HTERT RPE-1 (cell line): ENCODE data around the gene KRT7.

Source experiments
- in situ Hi-C: fragments of 300-500 bp; cut with MboI; formaldehyde crosslinking; loops from 4 replicates; pipeline ENCODE4 v1.14.3; 2020; ENCODE audit warnings: low sequenced_read_pairs

Gene KRT7

GRCh38 chr12:52232674-52233461, at the start of gene KRT7:
Gene KRT7, plus strand, starts transcription at chr12:52233243. Its CDS starts 54 bp downstream, at chr12:52233297.
- in situ Hi-C loops = no loop called here

- in situ Hi-C loops = no loop called here
Observed at GRCh38 chr12:52183544-52183910, 49.5 kb upstream of the KRT7 start.

- in situ Hi-C loops = no loop called here
Observed at GRCh38 chr12:52183971-52184370, 49.1 kb upstream of the KRT7 start.

GRCh38 chr12:52184813-52185212, 48.2 kb upstream of the KRT7 start:
- in situ Hi-C loops = no loop called here

- in situ Hi-C loops = no loop called here
Observed at GRCh38 chr12:52185400-52185967, 47.6 kb upstream of the KRT7 start.

GRCh38 chr12:52186118-52186840, 46.8 kb upstream of the KRT7 start:
- in situ Hi-C loops = no loop called here

- in situ Hi-C loops = no loop called here
Observed at GRCh38 chr12:52187206-52187605, 45.8 kb upstream of the KRT7 start.

GRCh38 chr12:52187640-52188039, 45.4 kb upstream of the KRT7 start:
- in situ Hi-C loops = no loop called here

GRCh38 chr12:52188658-52189057, 44.4 kb upstream of the KRT7 start:
- in situ Hi-C loops = no loop called here

- in situ Hi-C loops = no loop called here
Observed at GRCh38 chr12:52189376-52190174, 43.5 kb upstream of the KRT7 start.

GRCh38 chr12:52190860-52191729, 41.9 kb upstream of the KRT7 start:
- in situ Hi-C loops = no loop called here

- in situ Hi-C loops = no loop called here
Observed at GRCh38 chr12:52191841-52192791, 40.9 kb upstream of the KRT7 start, which contains the start of gene KRT80. Gene KRT80, minus strand, starts transcription at chr12:52192014. Its CDS starts 112 bp downstream, at chr12:52191902.

- in situ Hi-C loops = no loop called here
Observed at GRCh38 chr12:52193532-52193931, 39.5 kb upstream of the KRT7 start.

GRCh38 chr12:52193991-52194390, 39.1 kb upstream of the KRT7 start:
- in situ Hi-C loops = no loop called here

- in situ Hi-C loops = no loop called here
Observed at GRCh38 chr12:52195065-52195730, 37.8 kb upstream of the KRT7 start.

- in situ Hi-C loops = no loop called here
Observed at GRCh38 chr12:52197371-52198231, 35.4 kb upstream of the KRT7 start.

- in situ Hi-C loops = no loop called here
Observed at GRCh38 chr12:52198454-52199215, 34.4 kb upstream of the KRT7 start.
